ENCODE measurements around the gene RAB31.

Gene RAB31

DNA sequence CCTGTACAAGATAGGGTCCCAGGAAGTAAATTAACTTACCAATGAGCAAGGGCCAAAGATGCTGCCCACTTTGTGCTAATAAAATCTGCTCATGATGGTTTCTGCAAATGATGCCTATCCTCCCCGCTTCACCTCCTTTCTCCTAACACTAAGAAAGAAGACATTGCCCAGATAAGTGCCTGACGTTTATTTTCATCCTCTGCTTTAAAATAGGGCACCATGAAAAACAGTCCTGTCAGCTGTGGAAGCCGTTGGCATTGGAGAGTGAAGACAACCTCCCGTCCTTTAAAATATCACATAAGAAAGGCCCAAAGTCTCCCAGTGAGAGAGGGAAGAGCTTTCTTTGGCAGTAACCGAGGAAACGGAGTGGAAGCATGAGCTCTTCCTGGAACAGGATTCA is 176.0 kb downstream of the RAB31 start:
- POLR2A ChIA-PET = no interaction called here
- CTCF ChIA-PET = no interaction called here
- Histone ChIP-seq H3K9me3 (ENCODE audit: control insufficient read depth, insufficient read depth, low read depth, low read length) (no peaks in the 10 kb centered on the region), H3K27ac (ENCODE audit: extremely low read depth, low read depth, low read length) (no peak overlapping the region), H3K4me3 (ENCODE audit: low read depth, low read length) (no peak overlapping the region), H3K36me3 (ENCODE audit: control insufficient read depth in 2 of 2, insufficient read depth in 1 of 2, low read length in 2 of 2) (no peaks in the 10 kb centered on the region), H3K4me1 (ENCODE audit: control insufficient read depth, insufficient read depth, low read length) (no peaks in the 10 kb centered on the region)
- TF ChIP-seq ZEB2 (tag by site-specific recombination; IDR thresholded peaks at IDR 0.05) = no peak
- TF ChIP-seq ZSCAN30 (tag by site-specific recombination; IDR thresholded peaks at IDR 0.05) = no peak
- TF ChIP-seq, protein P1, sequence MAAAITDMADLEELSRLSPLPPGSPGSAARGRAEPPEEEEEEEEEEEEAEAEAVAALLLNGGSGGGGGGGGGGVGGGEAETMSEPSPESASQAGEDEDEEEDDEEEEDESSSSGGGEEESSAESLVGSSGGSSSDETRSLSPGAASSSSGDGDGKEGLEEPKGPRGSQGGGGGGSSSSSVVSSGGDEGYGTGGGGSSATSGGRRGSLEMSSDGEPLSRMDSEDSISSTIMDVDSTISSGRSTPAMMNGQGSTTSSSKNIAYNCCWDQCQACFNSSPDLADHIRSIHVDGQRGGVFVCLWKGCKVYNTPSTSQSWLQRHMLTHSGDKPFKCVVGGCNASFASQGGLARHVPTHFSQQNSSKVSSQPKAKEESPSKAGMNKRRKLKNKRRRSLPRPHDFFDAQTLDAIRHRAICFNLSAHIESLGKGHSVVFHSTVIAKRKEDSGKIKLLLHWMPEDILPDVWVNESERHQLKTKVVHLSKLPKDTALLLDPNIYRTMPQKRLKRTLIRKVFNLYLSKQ (tag by site-specific recombination; IDR thresholded peaks at IDR 0.05; ENCODE audit: borderline replicate concordance) = no peak
- TF ChIP-seq ZNF148 (tag by site-specific recombination; IDR thresholded peaks at IDR 0.05; ENCODE audit: borderline replicate concordance) = no peak
- TF ChIP-seq ZNF501 (tag by site-specific recombination; IDR thresholded peaks at IDR 0.05) = no peak
- TF ChIP-seq, protein P2, sequence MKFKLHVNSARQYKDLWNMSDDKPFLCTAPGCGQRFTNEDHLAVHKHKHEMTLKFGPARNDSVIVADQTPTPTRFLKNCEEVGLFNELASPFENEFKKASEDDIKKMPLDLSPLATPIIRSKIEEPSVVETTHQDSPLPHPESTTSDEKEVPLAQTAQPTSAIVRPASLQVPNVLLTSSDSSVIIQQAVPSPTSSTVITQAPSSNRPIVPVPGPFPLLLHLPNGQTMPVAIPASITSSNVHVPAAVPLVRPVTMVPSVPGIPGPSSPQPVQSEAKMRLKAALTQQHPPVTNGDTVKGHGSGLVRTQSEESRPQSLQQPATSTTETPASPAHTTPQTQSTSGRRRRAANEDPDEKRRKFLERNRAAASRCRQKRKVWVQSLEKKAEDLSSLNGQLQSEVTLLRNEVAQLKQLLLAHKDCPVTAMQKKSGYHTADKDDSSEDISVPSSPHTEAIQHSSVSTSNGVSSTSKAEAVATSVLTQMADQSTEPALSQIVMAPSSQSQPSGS (tag by site-specific recombination; IDR thresholded peaks at IDR 0.05; ENCODE audit: low read depth) = no peak
- TF ChIP-seq TRIM28 (IDR thresholded peaks at IDR 0.05; ENCODE audit: borderline replicate concordance, low read length) = no peak
- TF ChIP-seq ZNF585B (tag by site-specific recombination; IDR thresholded peaks at IDR 0.05) = no peak
- no peak for TF ChIP-seq ZNF266 (tag by site-specific recombination; IDR thresholded peaks at IDR 0.05; ENCODE audit: low read depth)
- no peak for TF ChIP-seq ZNF580 (tag by site-specific recombination; IDR thresholded peaks at IDR 0.05)
- TF ChIP-seq ZNF146 (tag by site-specific recombination; IDR thresholded peaks at IDR 0.05) = no peak

- Histone ChIP-seq H3K36me3 (ENCODE audit: control insufficient read depth in 2 of 2, insufficient read depth in 1 of 2, low read length in 2 of 2) (no peaks in the 10 kb centered on the region), H3K27ac (ENCODE audit: extremely low read depth, low read depth, low read length) (no peak overlapping the region), H3K9me3 (ENCODE audit: control insufficient read depth, insufficient read depth, low read depth, low read length) (no peaks in the 10 kb centered on the region), H3K4me1 (ENCODE audit: control insufficient read depth, insufficient read depth, low read length) (no peaks in the 10 kb centered on the region), H3K4me3 (ENCODE audit: low read depth, low read length) (no peak overlapping the region)
- TF ChIP-seq ZBTB17 (tag by site-specific recombination; IDR thresholded peaks at IDR 0.05) = no peak
- ChIA-PET CTCF (no interaction called here), POLR2A (no interaction called here)
These were observed 176.5 kb downstream of the RAB31 start for GRCh38 chr18:9884532-9885140.

DNA sequence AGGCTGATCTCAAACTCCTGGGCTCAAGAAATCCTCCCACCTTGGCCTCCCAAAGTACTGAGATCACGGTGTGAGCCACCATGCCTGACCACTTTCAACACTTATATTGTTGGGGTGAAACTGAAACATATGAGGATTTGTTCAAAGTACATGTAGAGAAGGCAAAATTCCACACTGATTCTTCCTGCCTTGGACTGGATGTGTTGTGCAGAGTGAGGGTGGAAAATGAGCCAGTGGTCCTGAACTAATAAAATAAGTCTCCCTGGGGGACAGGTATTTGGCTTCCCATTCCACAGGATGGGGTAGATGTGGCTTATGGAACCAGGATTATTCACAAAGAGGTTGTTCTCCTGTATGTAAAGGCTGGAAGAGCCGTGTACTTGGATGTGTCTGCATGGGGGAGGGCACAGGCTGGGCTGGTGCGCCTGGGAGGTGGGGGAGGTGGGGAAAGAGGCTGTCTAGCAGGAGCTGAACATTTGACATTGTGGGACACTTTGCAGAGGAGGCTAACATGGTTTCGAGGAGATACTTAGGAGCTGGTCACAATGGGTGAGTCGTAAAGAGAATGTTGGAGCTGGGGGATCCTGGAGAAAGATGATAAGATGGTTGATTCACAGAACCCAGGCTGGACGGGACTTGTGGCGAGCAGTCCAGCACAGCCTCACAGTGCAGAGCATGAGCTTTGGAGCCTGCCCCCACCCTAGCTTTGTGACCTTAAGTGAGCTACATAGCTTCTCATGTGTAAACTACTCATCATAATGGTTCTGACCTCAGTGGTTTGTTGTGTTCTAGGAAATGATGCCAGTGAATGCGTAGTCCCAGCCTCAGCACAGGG is 177.3 kb downstream of the RAB31 start, which contains the start of gene TXNDC2:
TXNDC2 (plus strand) TSS at position 804 of the 835 bp plus-strand sequence. CDS start 708 bp downstream, outside the sequence.
- Histone ChIP-seq H3K4me3 (ENCODE audit: low read depth, low read length) (no peak within 1 kb of the TSS), H3K4me1 (ENCODE audit: control insufficient read depth, insufficient read depth, low read length) (no peaks in the 10 kb centered on the region), H3K36me3 (ENCODE audit: control insufficient read depth in 2 of 2, insufficient read depth in 1 of 2, low read length in 2 of 2) (no peaks in the 10 kb centered on the region), H3K9me3 (ENCODE audit: control insufficient read depth, insufficient read depth, low read depth, low read length) (no peaks in the 10 kb centered on the region), H3K27ac (ENCODE audit: extremely low read depth, low read depth, low read length) (no peak within 1 kb of the TSS)
- ChIA-PET POLR2A (no interaction called here), CTCF (no interaction called here)
- TF ChIP-seq ZNF610 (tag by site-specific recombination; IDR thresholded peaks at IDR 0.05; ENCODE audit: borderline replicate concordance) (no peak), IKZF3 (tag by site-specific recombination; IDR thresholded peaks at IDR 0.05) (no peak), ZNF561 (tag by site-specific recombination; IDR thresholded peaks at IDR 0.05; ENCODE audit: borderline replicate concordance) (no peak), ZBTB8A (tag by site-specific recombination; IDR thresholded peaks at IDR 0.05) (no peak), ZNF76 (tag by site-specific recombination; IDR thresholded peaks at IDR 0.05; ENCODE audit: borderline replicate concordance, low read depth) (no peak), ZNF10 (tag by site-specific recombination; IDR thresholded peaks at IDR 0.05) (no peak), ZBTB7A (tag by site-specific recombination; IDR thresholded peaks at IDR 0.05; ENCODE audit: low read depth) (no peak), OVOL3 (tag by site-specific recombination; IDR thresholded peaks at IDR 0.05) (no peak), HOXA7 (CRISPR knock-in tag; IDR thresholded peaks at IDR 0.05; ENCODE audit: borderline replicate concordance) (no peak), ZNF157 (tag by site-specific recombination; IDR thresholded peaks at IDR 0.05) (no peak), ZSCAN23 (tag by site-specific recombination; IDR thresholded peaks at IDR 0.05) (no peak)
- TF ChIP-seq, protein P3, sequence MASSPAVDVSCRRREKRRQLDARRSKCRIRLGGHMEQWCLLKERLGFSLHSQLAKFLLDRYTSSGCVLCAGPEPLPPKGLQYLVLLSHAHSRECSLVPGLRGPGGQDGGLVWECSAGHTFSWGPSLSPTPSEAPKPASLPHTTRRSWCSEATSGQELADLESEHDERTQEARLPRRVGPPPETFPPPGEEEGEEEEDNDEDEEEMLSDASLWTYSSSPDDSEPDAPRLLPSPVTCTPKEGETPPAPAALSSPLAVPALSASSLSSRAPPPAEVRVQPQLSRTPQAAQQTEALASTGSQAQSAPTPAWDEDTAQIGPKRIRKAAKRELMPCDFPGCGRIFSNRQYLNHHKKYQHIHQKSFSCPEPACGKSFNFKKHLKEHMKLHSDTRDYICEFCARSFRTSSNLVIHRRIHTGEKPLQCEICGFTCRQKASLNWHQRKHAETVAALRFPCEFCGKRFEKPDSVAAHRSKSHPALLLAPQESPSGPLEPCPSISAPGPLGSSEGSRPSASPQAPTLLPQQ (tag by site-specific recombination; IDR thresholded peaks at IDR 0.05) = no peak
